A172 (cell line): ENCODE measurements around the gene MED25. TPM values are rescaled to one million over a fixed set of nuclear protein-coding genes. Genes with fewer than 3 reads are reported as not detected.
"Not testable (repeated sequence)": the region's sequence is repeated elsewhere in the genome, so short reads cannot be mapped to it uniquely, and the experiment has no call there.

ENCODE experiments used
- DNase-seq: peaks from one replicate; pipeline ENCODE4 v3.0.0-alpha.2; 2015; ENCODE audit warnings: low spot score
- total RNA-seq: library from RNA; depleted of rRNA; stranded (reverse); fragments of >200 nt; shearing (Covaris generic); gene quantifications from 2 replicates; pipeline ENCODE4 v1.2.3, GENCODE V29; 2014

The MED25 gene
- total RNA-seq, 1 experiment from 2014 or later: 28.6 TPM

- no peak for DNase-seq
These were observed 4.1 kb upstream of the MED25 start for GRCh38 chr19:49814010-49814409.

GRCh38 chr19:49816590-49816989 is 1.5 kb upstream of the MED25 start:
- DNase-seq: no peak

- no peak for DNase-seq
These were observed 721 bp downstream of the MED25 start for GRCh38 chr19:49818649-49819370.

- not testable (repeated sequence) for DNase-seq
These were observed 1.5 kb downstream of the MED25 start for GRCh38 chr19:49819452-49820115.

GRCh38 chr19:49820125-49820524 is 2.0 kb downstream of the MED25 start:
- DNase-seq: no peak

- DNase-seq: no peak
These were observed 5.4 kb downstream of the MED25 start for GRCh38 chr19:49823472-49823871.

GRCh38 chr19:49824662-49825061 is 6.6 kb downstream of the MED25 start:
- DNase-seq: no peak

- no peak for DNase-seq
These were observed 8.9 kb downstream of the MED25 start for GRCh38 chr19:49827034-49827433.

GRCh38 chr19:49829200-49829599 is 11.1 kb downstream of the MED25 start:
- DNase-seq: no peak

GRCh38 chr19:49829721-49830120 is 11.6 kb downstream of the MED25 start:
- DNase-seq: no peak

- no peak for DNase-seq
These were observed 12.7 kb downstream of the MED25 start for GRCh38 chr19:49830766-49831165.

GRCh38 chr19:49831592-49831991 is 13.5 kb downstream of the MED25 start:
- DNase-seq: no peak

GRCh38 chr19:49832556-49832955 is 14.5 kb downstream of the MED25 start:
- DNase-seq: no peak

GRCh38 chr19:49833599-49833998 is 15.5 kb downstream of the MED25 start:
- no peak for DNase-seq

GRCh38 chr19:49835562-49835961 is 17.5 kb downstream of the MED25 start:
- no peak for DNase-seq

GRCh38 chr19:49836176-49837008 is 18.3 kb downstream of the MED25 start:
- DNase-seq: no peak

GRCh38 chr19:49837009-49837310 is 18.9 kb downstream of the MED25 start:
- no peak for DNase-seq

- DNase-seq: no peak
These were observed 19.3 kb downstream of the MED25 start for GRCh38 chr19:49837425-49837824.

- DNase-seq: no peak
These were observed 20.9 kb downstream of the MED25 start for GRCh38 chr19:49838885-49839588.

GRCh38 chr19:49839713-49840112 is 21.6 kb downstream of the MED25 start:
- no peak for DNase-seq

GRCh38 chr19:49840321-49840720 is 22.2 kb downstream of the MED25 start:
- no peak for DNase-seq

- DNase-seq: no peak
These were observed 22.7 kb downstream of the MED25 start for GRCh38 chr19:49840736-49841249.
